HCT116 (cell line): ENCODE measurements around the gene RHNO1. TPM values are rescaled to one million over a fixed set of nuclear protein-coding genes. Genes with fewer than 3 reads are reported as not detected.

ENCODE experiments used
- ATAC-seq: fragments of 200-7000 bp; cut with Tn5 transposase; 2 replicates; pipeline ENCODE4 v1.9.1; 2020; ENCODE audit warnings: mild to moderate bottlenecking, moderate library complexity
- BruUV-seq: library from RNA; stranded (reverse); fragments of 400-500 nt; replicated peaks from 2 replicates; lab custom pipeline; 2021; lab: Mats Ljungman, UMichigan
- CTCF ChIA-PET: fragments of 300-600 bp; sonication (Branson Sonifier 250); formaldehyde crosslinking; loops from one replicate; lab custom pipeline; 2021; ENCODE audit warnings: antibody characterized with exemption; lab: Charles Lee
- POLR2A ChIA-PET: fragments of 300-600, 350-600 bp; sonication (Branson Sonifier 250); formaldehyde crosslinking; loops from one replicate; lab custom pipeline; 2021; ENCODE audit warnings: antibody characterized with exemption; lab: Charles Lee
- RAD21 ChIA-PET, 2 experiments: fragments of 300-600 bp; sonication (Branson Sonifier 250); formaldehyde crosslinking; loops; one replicate each; lab custom pipeline; 2023; ENCODE audit warnings: low total read pairs in 2 of 2; ENCODE audit not compliant: uncharacterized antibody in 2 of 2, unreplicated experiment in 2 of 2, low non-redundant PET in 1 of 2; lab: Charles Lee
- DNase-seq: peaks from one replicate; pipeline ENCODE4 v3.0.0-alpha.2; 2010; ENCODE audit warnings: low read depth, low spot score
- H2AFZ ChIP-seq: fragments of 200-600 bp; shearing (Covaris generic), sonication (generic); 2 replicates; pipeline ENCODE4 v1.6.1; 2017; ENCODE audit warnings: low read depth, mixed run types, mixed read lengths, antibody characterized with exemption, low read length; ENCODE audit not compliant: poor library complexity, severe bottlenecking
- H3K27ac ChIP-seq: 2 replicates; pipeline ENCODE4 v1.5.1; 2012; ENCODE audit warnings: low read depth, low read length
- H3K27me3 ChIP-seq: fragments of 200-600 bp; sonication (generic); 2 replicates; pipeline ENCODE4 v1.6.1; 2016; ENCODE audit warnings: mixed run types, low read length, mixed read lengths; ENCODE audit not compliant: insufficient read depth
- H3K36me3 ChIP-seq, 2 experiments: fragments of 200-500 bp in 1 of 2; fragments of 200-600 bp in 1 of 2; sonication (Bioruptor generic) in 1 of 2; sonication (generic) in 1 of 2; 2 replicates each; pipeline versions ENCODE4 v1.5.1 to v1.6.1; 2014 to 2016; ENCODE audit warnings: low read length in 2 of 2, inconsistent platforms in 1 of 2, mixed read lengths in 1 of 2, mixed run types in 1 of 2; ENCODE audit not compliant: insufficient read depth in 2 of 2, control insufficient read depth in 1 of 2
- H3K4me1 ChIP-seq, 2 experiments: fragments of 200-600 bp in 1 of 2; sonication (generic) in 1 of 2; 2 replicates each; pipeline versions ENCODE4 v1.5.1 to v1.6.1; 2012 to 2017; ENCODE audit warnings: low read length in 2 of 2, inconsistent platforms in 1 of 2, mild to moderate bottlenecking in 1 of 2, mixed read lengths in 1 of 2, mixed run types in 1 of 2, moderate library complexity in 1 of 2; ENCODE audit not compliant: insufficient read depth in 2 of 2, control insufficient read depth in 1 of 2
- H3K4me2 ChIP-seq: fragments of 200-600 bp; sonication (generic); 2 replicates; pipeline ENCODE4 v1.6.1; 2017; ENCODE audit warnings: mixed run types, low read length, mixed read lengths
- H3K4me3 ChIP-seq, 2 experiments: fragments of 200-600 bp in 1 of 2; sonication (generic) in 1 of 2; replicated peaks in 1 of 2; 2 replicates each; pipeline ENCODE4 v1.5.1; 2011 to 2016; ENCODE audit warnings: low read length in 2 of 2, control low read depth in 1 of 2, low read depth in 1 of 2, mild to moderate bottlenecking in 1 of 2, mixed read lengths in 1 of 2, mixed run types in 1 of 2
- H3K79me2 ChIP-seq: fragments of 200-600 bp; sonication (generic); 2 replicates; pipeline ENCODE4 v1.6.1; 2017; ENCODE audit warnings: mild to moderate bottlenecking, mixed run types, low read length, moderate library complexity, mixed read lengths; ENCODE audit not compliant: insufficient read depth
- H3K9ac ChIP-seq: fragments of 200-600 bp; sonication (generic); 2 replicates; pipeline ENCODE4 v1.6.1; 2016; ENCODE audit warnings: low read length, mixed read lengths
- H3K9me2 ChIP-seq: fragments of 200-600 bp; sonication (generic), shearing (Covaris generic); 2 replicates; pipeline ENCODE4 v1.6.1; 2017; ENCODE audit warnings: mixed run types, mild to moderate bottlenecking, moderate library complexity; ENCODE audit not compliant: insufficient read depth
- H3K9me3 ChIP-seq, 2 experiments: fragments of 200-500 bp in 1 of 2; fragments of 200-600 bp in 1 of 2; sonication (Bioruptor generic) in 1 of 2; sonication (generic) in 1 of 2; 2 replicates each; pipeline ENCODE4 v1.6.1; 2014 to 2017; ENCODE audit warnings: low read length in 2 of 2, mixed read lengths in 2 of 2, inconsistent platforms in 1 of 2, low read depth in 1 of 2, mild to moderate bottlenecking in 1 of 2, mixed run types in 1 of 2, moderate library complexity in 1 of 2; ENCODE audit not compliant: control insufficient read depth in 1 of 2, insufficient read depth in 1 of 2
- H4K20me1 ChIP-seq: fragments of 200-600 bp; sonication (generic), shearing (Covaris generic); 2 replicates; pipeline ENCODE4 v1.6.1; 2017; ENCODE audit warnings: mixed run types, mild to moderate bottlenecking, moderate library complexity; ENCODE audit not compliant: insufficient read depth
- CBX3 ChIP-seq: IDR thresholded peaks from 2 replicates; pipeline ENCODE4 v1.6.1; 2012; ENCODE audit warnings: low read depth
- FOSL1 ChIP-seq: IDR thresholded peaks from 2 replicates; pipeline ENCODE4 v1.6.1; 2012; ENCODE audit warnings: low read depth
- SIN3A ChIP-seq: IDR thresholded peaks from 2 replicates; pipeline ENCODE4 v1.6.1; 2012; ENCODE audit warnings: low read depth
- SP1 ChIP-seq: IDR thresholded peaks from 2 replicates; pipeline ENCODE4 v1.6.1; 2012; ENCODE audit warnings: low read depth
- SRF ChIP-seq: IDR thresholded peaks from 2 replicates; pipeline ENCODE4 v1.6.1; 2012; ENCODE audit warnings: low read depth
- ZNF274 ChIP-seq: fragments of 200-500 bp; sonication (Bioruptor generic); IDR thresholded peaks from 2 replicates; pipeline ENCODE4 v1.6.1; 2014; ENCODE audit warnings: mild to moderate bottlenecking, low read depth, low read length, inconsistent platforms
- intact Hi-C: fragments of 100-400 bp; cut with micrococcal nuclease; formaldehyde crosslinking; loops from 2 replicates; pipeline ENCODE4 v1.10.0; 2022
- total RNA-seq: library from RNA; stranded (reverse); gene quantifications from one replicate; pipeline ENCODE4 v1.2.1, GENCODE V29; 2021; ENCODE audit not compliant: unreplicated experiment
- TF ChIP-seq, protein P1 (sequence below): IDR thresholded peaks from 2 replicates; pipeline ENCODE4 v1.6.1; 2011; ENCODE audit warnings: mild to moderate bottlenecking, low read length, moderate library complexity; ENCODE audit not compliant: insufficient replicate concordance; ENCODE audit errors: extremely low read depth

The RHNO1 gene
- total RNA-seq, 1 experiment from 2014 or later = 29.7 TPM

DNA sequence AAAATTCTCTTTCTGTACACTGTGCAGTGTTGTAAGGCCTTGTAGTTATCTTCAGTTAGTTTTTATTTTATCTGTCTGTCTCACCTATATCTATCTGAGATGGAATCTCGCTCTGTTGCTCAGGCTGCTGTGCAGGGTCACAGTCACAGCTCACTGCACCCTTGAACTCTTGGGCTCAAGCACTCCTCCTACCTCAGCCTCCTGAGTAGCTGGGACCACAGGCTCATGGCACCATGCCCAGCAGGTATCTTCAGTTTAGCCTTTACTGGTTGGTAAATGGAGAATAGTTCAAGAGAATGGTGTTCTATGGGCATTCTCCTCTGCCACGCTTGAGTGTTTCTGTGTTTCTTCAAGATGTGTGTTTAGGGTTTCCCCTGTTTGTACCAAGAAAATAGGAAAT is 27.2 kb downstream of the RHNO1 start:
- no peaks in the 10 kb centered on the region for H3K9me3 ChIP-seq
- H3K4me3 ChIP-seq = no peak overlapping the region
- no peaks in the 10 kb centered on the region for H3K4me1 ChIP-seq
- H4K20me1 ChIP-seq = peaks cover 4% of the 10 kb centered on the region; the same call in 1 of the 2 replicates
- POLR2A ChIA-PET = no interaction called here
- BruUV-seq = no TSS peak
- no peak for DNase-seq
- TF ChIP-seq ZNF274 = no peak
- TF ChIP-seq CBX3 = no peak
- TF ChIP-seq SP1 = no peak
- TF ChIP-seq, protein P1, sequence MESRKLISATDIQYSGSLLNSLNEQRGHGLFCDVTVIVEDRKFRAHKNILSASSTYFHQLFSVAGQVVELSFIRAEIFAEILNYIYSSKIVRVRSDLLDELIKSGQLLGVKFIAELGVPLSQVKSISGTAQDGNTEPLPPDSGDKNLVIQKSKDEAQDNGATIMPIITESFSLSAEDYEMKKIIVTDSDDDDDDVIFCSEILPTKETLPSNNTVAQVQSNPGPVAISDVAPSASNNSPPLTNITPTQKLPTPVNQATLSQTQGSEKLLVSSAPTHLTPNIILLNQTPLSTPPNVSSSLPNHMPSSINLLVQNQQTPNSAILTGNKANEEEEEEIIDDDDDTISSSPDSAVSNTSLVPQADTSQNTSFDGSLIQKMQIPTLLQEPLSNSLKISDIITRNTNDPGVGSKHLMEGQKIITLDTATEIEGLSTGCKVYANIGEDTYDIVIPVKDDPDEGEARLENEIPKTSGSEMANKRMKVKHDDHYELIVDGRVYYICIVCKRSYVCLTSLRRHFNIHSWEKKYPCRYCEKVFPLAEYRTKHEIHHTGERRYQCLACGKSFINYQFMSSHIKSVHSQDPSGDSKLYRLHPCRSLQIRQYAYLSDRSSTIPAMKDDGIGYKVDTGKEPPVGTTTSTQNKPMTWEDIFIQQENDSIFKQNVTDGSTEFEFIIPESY = no peak
- TF ChIP-seq SIN3A = no peak
- TF ChIP-seq SRF = no peak
- TF ChIP-seq, all 23 proteins: peak for 0
- Histone ChIP-seq H3K9me2 (no peaks in the 10 kb centered on the region), H3K27me3 (no peaks in the 10 kb centered on the region), H3K36me3 (no peaks in the 10 kb centered on the region), H2AFZ (no peak overlapping the region), H3K4me2 (no peak overlapping the region), H3K9ac (no peak overlapping the region), H3K79me2 (peaks cover 47% of the 10 kb centered on the region), H3K27ac (no peak overlapping the region)
- no peak for ATAC-seq
- ChIA-PET RAD21 (no interaction called here), CTCF (no interaction called here)
- intact Hi-C loops = no loop called here

DNA sequence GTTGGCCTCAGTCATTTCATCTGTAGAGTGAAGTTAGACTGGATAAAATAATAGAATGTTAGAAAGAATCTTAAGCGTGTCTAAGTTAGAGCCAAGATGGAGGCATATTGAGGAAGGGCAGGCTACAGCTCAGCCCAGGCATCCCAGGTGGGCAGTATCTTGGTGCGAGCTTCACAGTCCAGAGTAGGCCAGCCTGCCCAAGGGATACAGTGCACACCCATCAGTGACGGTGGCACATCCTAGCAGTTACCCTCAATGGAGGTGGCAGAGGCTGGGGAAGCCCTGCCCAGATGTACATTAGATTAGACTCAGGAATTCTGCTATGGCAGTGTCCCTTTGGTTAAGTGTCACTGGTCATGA is 35.2 kb downstream of the RHNO1 start:
- Histone ChIP-seq H3K27me3 (no peaks in the 10 kb centered on the region), H3K4me2 (no peak overlapping the region), H4K20me1 (no peaks in the 10 kb centered on the region), H3K4me1 (no peaks in the 10 kb centered on the region), H3K4me3 (no peak overlapping the region), H3K9me2 (no peaks in the 10 kb centered on the region), H3K79me2 (peaks cover 10% of the 10 kb centered on the region), H2AFZ (no peak overlapping the region), H3K9ac (no peak overlapping the region), H3K36me3 (peaks cover 0 to 14% of the 10 kb centered on the region in 2 experiments; a peak in 2 of 4 replicates), H3K9me3 (no peaks in the 10 kb centered on the region), H3K27ac (no peak overlapping the region)
- intact Hi-C loops = no loop called here
- BruUV-seq = no TSS peak
- CTCF ChIA-PET = interaction anchor here (1.5 kb wide), 1 partner anchor 32 kb away, joined by 4 read pairs; no protein-coding TSS in a partner anchor
- DNase-seq (no peak), ATAC-seq (no peak)
- RAD21 ChIA-PET = no interaction called here
- TF ChIP-seq FOSL1 = no peak
- POLR2A ChIA-PET = no interaction called here
